Cardiac fibroblast (primary cell): ENCODE data around the gene AQP5.

ENCODE experiments used
- DNase-seq, 2 donors: peaks; one replicate each; pipeline versions ENCODE4 v3.0.0 to v3.0.0-alpha.2; 2010; ENCODE audit warnings: low read depth in 2 of 2
- H3K4me3 ChIP-seq, 2 donors: replicated peaks in 1 of 2; 1 replicate in 1 of 2; 2 replicates in 1 of 2; pipeline ENCODE4 v1.5.1; 2011; ENCODE audit warnings: low read depth in 2 of 2, low read length in 2 of 2, mild to moderate bottlenecking in 2 of 2, moderate library complexity in 1 of 2
- TF ChIP-seq, protein P1 (sequence below): IDR thresholded peaks from one replicate; pipeline ENCODE4 v1.5.1; 2011; ENCODE audit warnings: low read depth, mild to moderate bottlenecking, low read length, inconsistent platforms

Gene AQP5

DNA sequence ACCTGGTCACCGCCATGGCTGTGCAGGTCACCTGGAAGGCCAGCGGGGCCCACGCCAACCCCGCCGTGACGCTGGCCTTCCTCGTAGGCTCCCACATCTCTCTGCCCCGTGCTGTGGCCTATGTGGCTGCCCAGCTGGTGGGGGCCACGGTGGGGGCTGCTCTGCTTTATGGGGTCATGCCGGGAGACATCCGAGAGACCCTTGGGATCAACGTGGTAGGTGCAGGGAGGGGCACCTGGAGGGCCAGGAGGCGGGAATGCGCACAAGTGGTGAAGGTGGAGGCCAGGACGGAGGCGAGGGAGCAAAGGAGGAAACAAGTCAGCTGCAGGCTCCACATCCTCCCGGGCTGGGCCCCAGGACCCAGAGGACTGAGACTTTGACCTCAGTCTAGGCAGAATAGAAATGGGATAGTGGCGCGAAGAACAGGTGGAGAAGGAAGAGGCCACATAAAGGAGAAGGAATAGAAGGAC is 11.7 kb downstream of the AQP5 start:
- TF ChIP-seq, protein P1, sequence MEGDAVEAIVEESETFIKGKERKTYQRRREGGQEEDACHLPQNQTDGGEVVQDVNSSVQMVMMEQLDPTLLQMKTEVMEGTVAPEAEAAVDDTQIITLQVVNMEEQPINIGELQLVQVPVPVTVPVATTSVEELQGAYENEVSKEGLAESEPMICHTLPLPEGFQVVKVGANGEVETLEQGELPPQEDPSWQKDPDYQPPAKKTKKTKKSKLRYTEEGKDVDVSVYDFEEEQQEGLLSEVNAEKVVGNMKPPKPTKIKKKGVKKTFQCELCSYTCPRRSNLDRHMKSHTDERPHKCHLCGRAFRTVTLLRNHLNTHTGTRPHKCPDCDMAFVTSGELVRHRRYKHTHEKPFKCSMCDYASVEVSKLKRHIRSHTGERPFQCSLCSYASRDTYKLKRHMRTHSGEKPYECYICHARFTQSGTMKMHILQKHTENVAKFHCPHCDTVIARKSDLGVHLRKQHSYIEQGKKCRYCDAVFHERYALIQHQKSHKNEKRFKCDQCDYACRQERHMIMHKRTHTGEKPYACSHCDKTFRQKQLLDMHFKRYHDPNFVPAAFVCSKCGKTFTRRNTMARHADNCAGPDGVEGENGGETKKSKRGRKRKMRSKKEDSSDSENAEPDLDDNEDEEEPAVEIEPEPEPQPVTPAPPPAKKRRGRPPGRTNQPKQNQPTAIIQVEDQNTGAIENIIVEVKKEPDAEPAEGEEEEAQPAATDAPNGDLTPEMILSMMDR: no peak
- no peak overlapping the region for H3K4me3 ChIP-seq
- DNase-seq: no peak

DNA sequence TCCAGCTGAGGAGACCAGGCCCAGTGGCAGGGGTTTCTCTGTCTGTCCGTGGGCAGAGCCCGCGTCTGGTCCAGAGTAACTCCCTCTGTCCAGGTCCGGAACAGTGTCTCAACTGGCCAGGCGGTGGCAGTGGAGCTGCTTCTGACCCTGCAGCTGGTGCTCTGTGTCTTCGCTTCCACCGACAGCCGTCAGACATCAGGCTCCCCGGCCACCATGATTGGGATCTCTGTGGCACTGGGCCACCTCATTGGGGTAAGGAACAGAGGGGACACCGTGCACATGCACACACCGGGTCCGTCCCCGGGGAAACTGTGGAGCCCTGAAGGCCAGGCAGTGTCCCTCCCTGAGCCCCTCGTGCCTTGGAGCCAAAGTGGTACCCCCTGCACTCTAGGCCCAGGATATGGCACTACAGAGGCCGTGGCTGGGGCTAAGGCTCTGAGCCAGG is 12.6 kb downstream of the AQP5 start:
- H3K4me3 ChIP-seq: no peak overlapping the region
- peak; percentile 73 to 83 for DNase-seq
- TF ChIP-seq, protein P1: peak; percentile 79

DNA sequence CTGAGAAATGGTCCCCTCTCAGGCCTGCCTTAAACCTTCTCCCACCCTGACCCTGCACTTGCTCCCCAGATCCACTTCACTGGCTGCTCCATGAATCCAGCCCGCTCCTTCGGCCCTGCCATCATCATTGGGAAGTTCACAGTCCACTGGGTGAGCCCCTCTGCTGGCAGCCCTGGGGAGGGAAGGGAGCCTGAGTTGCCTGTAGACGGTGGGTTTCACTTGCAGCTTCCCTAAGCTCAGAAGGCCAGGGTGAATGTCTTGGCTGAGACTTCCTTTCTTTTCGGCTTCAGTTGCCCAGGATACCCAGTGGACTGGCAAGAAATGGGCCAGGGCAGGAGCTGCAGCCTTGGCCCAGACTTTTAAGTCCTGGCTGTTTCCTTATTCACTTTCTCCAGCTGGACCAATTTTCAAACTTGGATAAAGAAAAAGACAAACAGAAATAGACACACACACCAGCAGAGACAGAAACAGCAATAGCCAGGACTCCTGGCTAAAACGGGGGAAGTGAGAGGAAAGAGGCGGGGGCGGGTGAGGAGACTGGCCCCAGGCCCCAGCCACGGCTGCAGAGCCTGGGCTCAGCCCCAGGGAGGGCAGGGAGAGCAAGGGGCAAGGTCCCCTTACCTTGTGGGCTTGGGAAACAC is 13.1 kb downstream of the AQP5 start:
- TF ChIP-seq, protein P1: no peak
- H3K4me3 ChIP-seq: no peak overlapping the region
- DNase-seq: no peak

DNA sequence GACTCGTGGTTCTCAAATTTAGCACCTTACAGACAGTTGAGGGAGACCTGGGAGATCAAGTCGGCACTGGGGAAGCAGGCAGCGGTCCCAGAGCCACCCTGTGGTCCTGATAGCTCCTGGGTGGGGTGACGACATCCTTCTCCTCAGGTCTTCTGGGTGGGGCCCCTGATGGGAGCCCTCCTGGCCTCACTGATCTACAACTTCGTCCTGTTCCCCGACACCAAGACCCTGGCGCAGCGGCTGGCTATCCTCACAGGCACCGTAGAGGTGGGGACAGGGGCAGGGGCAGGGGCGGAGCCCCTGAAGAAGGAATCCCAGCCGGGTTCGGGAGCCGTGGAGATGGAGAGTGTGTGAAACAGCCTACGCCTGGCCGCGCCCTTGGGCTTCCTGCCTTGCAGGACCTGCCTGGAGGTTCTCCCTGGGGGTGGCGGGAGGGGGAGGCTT is 13.7 kb downstream of the AQP5 start:
- TF ChIP-seq, protein P1: no peak
- no peak overlapping the region for H3K4me3 ChIP-seq
- no peak for DNase-seq

DNA sequence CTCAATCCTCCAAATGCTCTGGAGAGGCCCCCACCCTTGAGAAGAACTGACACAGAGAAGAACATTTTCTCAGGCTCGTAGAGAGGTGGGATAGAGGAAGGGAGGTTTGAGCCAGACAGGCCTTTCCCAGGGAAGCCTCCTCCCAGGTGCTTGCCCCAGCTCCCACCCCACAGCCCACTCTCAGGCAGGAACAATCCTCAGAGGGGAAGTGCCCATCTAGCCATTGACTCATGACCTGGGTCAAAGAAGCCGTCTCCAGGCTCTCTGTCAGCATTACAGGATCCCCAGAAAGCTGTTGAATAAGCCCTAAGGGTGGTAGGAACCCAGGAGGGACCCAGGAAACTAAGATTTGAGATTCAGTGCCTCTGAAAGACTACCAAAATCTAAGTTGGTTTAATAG is 14.9 kb downstream of the AQP5 start:
- TF ChIP-seq, protein P1: no peak
- DNase-seq: no peak
- no peak overlapping the region for H3K4me3 ChIP-seq

DNA sequence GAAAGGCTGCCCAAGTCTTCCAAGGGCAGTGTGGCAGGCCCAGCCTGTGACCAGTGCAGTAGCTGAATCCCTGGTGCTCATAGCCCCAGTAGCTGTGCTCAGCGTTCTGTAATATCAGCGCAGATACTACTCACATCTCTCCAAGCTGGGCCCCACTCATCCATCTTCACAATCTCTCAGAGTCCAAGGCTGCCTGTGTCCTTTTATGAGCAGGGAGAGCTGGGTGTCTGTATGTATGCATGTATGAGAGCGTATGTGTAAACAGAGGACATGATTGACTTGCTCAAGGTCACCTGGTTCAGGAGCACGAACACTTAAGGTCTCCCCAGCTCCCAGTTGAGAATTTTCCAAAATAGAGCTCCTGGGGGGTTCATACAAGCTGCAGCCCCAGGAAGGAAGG is 16.5 kb downstream of the AQP5 start:
- H3K4me3 ChIP-seq: no peak overlapping the region
- DNase-seq: no peak
- TF ChIP-seq, protein P1: no peak
